SK-N-SH treated with all-trans-retinoic acid at 6 μM for 48 hours (cell line): ENCODE measurements around the gene ATAD5.

Source experiments
- CSDC2 ChIP-seq: fragments of 250-450 bp; sonication (Bioruptor Pico); IDR thresholded peaks from 2 replicates; pipeline ENCODE4 v1.5.0; 2020; ENCODE audit warnings: mild to moderate bottlenecking, moderate library complexity
- CSRNP3 ChIP-seq: fragments of 250-450 bp; sonication (Bioruptor Pico); IDR thresholded peaks from 2 replicates; pipeline ENCODE4 v1.5.1; 2021; ENCODE audit warnings: mild to moderate bottlenecking, moderate library complexity
- ISL1 ChIP-seq: fragments of 250-450 bp; sonication (Bioruptor Pico); IDR thresholded peaks from 2 replicates; pipeline ENCODE4 v2.1.2; 2022; ENCODE audit warnings: mild to moderate bottlenecking, moderate library complexity
- RARB ChIP-seq: fragments of 250-450 bp; sonication (Bioruptor Pico); IDR thresholded peaks from 2 replicates; pipeline ENCODE4 v1.8.0; 2021; ENCODE audit warnings: mild to moderate bottlenecking, moderate library complexity

GRCh38 chr17:30942308-30943079, 110.7 kb downstream of the ATAD5 start:
- no peak for TF ChIP-seq RARB (CRISPR knock-in tag)
- no peak for TF ChIP-seq CSRNP3 (CRISPR knock-in tag)
- no peak for TF ChIP-seq CSDC2 (CRISPR knock-in tag)
- no peak for TF ChIP-seq ISL1 (CRISPR knock-in tag)
